K562 (cell line): ENCODE results near the gene MYPN. TPM values are rescaled to one million over a fixed set of nuclear protein-coding genes. Genes with fewer than 3 reads are reported as not detected.

Experiments
- ATAC-seq: fragments of 200-7000 bp; cut with Tn5 transposase; 3 replicates; pipeline ENCODE4 v1.9.1; 2020; ENCODE audit warnings: moderate library complexity
- BruUV-seq: library from RNA; stranded (reverse); fragments of 400-500 nt; replicated peaks from 2 replicates; lab custom pipeline; 2021; lab: Mats Ljungman, UMichigan
- CTCF ChIA-PET: fragments of 300-600 bp; formaldehyde crosslinking; extraction: SDS; loops from one replicate; lab custom pipeline; 2021; ENCODE audit warnings: low intra/inter-chr PET ratio; lab: Yijun Ruan, JAX
- POLR2A ChIA-PET: fragments of 300-600, 350-650 bp; sonication (Branson Sonifier 250); formaldehyde crosslinking; extraction: SDS; loops from one replicate; lab custom pipeline; 2021; ENCODE audit warnings: antibody characterized with exemption, inconsistent platforms; lab: Yijun Ruan, JAX
- DNase-seq, 4 experiments: peaks; one replicate each; pipeline versions ENCODE4 v3.0.0 to v3.0.0-alpha.2; 2011 to 2018; ENCODE audit warnings: low spot score in 3 of 4, mixed read lengths in 3 of 4; ENCODE audit errors: extremely low read depth in 1 of 4
- FAIRE-seq: peaks from 2 replicates; lab custom pipeline; 2011; peaks lifted over from hg19 to GRCh38; lab: Jason Lieb, UNC
- H2AFZ ChIP-seq: 2 replicates; pipeline ENCODE4 v1.6.0; 2011; ENCODE audit warnings: low read depth, low read length, control low read depth, inconsistent platforms
- H3K27ac ChIP-seq: fragments of 200-600 bp; 3 replicates; pipeline ENCODE4 v1.8.0; 2011; ENCODE audit warnings: low read depth, mild to moderate bottlenecking, control low read depth, inconsistent platforms, low read length, moderate library complexity, mixed read lengths; ENCODE audit errors: extremely low read depth
- H3K27me3 ChIP-seq, 2 experiments: fragments of 300-600 bp in 1 of 2; 2 replicates in 1 of 2; 3 replicates in 1 of 2; pipeline versions ENCODE4 v1.6.0 to v1.8.0; 2011; ENCODE audit warnings: inconsistent platforms in 2 of 2, low read length in 2 of 2, mild to moderate bottlenecking in 1 of 2, mixed read lengths in 1 of 2, moderate library complexity in 1 of 2; ENCODE audit not compliant: control insufficient read depth in 2 of 2, insufficient read depth in 2 of 2
- H3K36me3 ChIP-seq: fragments of 300-600 bp; 3 replicates; pipeline ENCODE4 v1.8.0; 2011; ENCODE audit warnings: mild to moderate bottlenecking, low read length, inconsistent platforms; ENCODE audit not compliant: control insufficient read depth, insufficient read depth
- H3K4me1 ChIP-seq, 2 experiments: fragments of 200-600 bp in 1 of 2; replicated peaks in 1 of 2; 2 replicates in 1 of 2; 3 replicates in 1 of 2; pipeline versions ENCODE4 v1.5.1 to v1.8.0; 2011; ENCODE audit warnings: inconsistent platforms in 2 of 2, low read length in 2 of 2, mild to moderate bottlenecking in 1 of 2, mixed read lengths in 1 of 2, moderate library complexity in 1 of 2; ENCODE audit not compliant: control insufficient read depth in 2 of 2, insufficient read depth in 2 of 2
- H3K4me2 ChIP-seq: 2 replicates; pipeline ENCODE4 v1.6.1; 2011; ENCODE audit warnings: low read length, control low read depth, inconsistent platforms, mixed read lengths; ENCODE audit not compliant: insufficient read depth
- H3K4me3 ChIP-seq: fragments of 200-600 bp; sonication (generic), shearing (Covaris generic); 2 replicates; pipeline ENCODE4 v1.5.1; 2016; ENCODE audit warnings: control low read depth, inconsistent platforms
- H3K79me2 ChIP-seq: fragments of 200-600 bp; 3 replicates; pipeline ENCODE4 v1.8.0; 2011; ENCODE audit warnings: low read length, inconsistent platforms; ENCODE audit not compliant: control insufficient read depth, insufficient read depth
- H3K9ac ChIP-seq, 2 experiments: 2 replicates each; pipeline versions ENCODE4 v1.6.0 to v1.6.1; 2011; ENCODE audit warnings: low read depth in 2 of 2, low read length in 2 of 2, control low read depth in 1 of 2, inconsistent platforms in 1 of 2, mild to moderate bottlenecking in 1 of 2, mixed read lengths in 1 of 2; ENCODE audit not compliant: insufficient read depth in 1 of 2
- H3K9me1 ChIP-seq: one replicate; pipeline ENCODE4 v1.6.0; 2011; ENCODE audit warnings: inconsistent platforms, mild to moderate bottlenecking, low read length, moderate library complexity; ENCODE audit not compliant: control insufficient read depth, insufficient read depth
- H3K9me3 ChIP-seq: replicated peaks from 2 replicates; pipeline ENCODE4 v1.5.1; 2011; ENCODE audit warnings: low read depth, low read length, inconsistent platforms; ENCODE audit not compliant: control insufficient read depth, insufficient read depth
- H4K20me1 ChIP-seq: replicated peaks from 2 replicates; pipeline ENCODE4 v1.6.1; 2011; ENCODE audit warnings: low read length, inconsistent platforms, mixed read lengths; ENCODE audit not compliant: control insufficient read depth, insufficient read depth
- ARID1B ChIP-seq: fragments of 450-650 bp; IDR thresholded peaks from 2 replicates; pipeline ENCODE4 v1.6.1; 2016; ENCODE audit warnings: antibody characterized with exemption, mild to moderate bottlenecking, inconsistent platforms
- ARID2 ChIP-seq: fragments of 450-650 bp; IDR thresholded peaks from 2 replicates; pipeline ENCODE4 v1.6.1; 2017; ENCODE audit warnings: antibody characterized with exemption, mild to moderate bottlenecking
- ELF1 ChIP-seq: fragments of 200-800 bp; sonication (Bioruptor generic); IDR thresholded peaks from 2 replicates; pipeline ENCODE4 v1.6.1; 2016; ENCODE audit warnings: missing genetic modification characterization, missing compliant biosample characterization
- ESRRA ChIP-seq: fragments of 450-650 bp; IDR thresholded peaks from 2 replicates; pipeline ENCODE4 v1.6.1; 2014; ENCODE audit warnings: low read depth, mild to moderate bottlenecking, moderate library complexity, borderline replicate concordance
- EZH2 ChIP-seq: IDR thresholded peaks from 2 replicates; pipeline ENCODE4 v1.6.1; 2012; ENCODE audit warnings: low read depth, mild to moderate bottlenecking, inconsistent platforms, low read length, borderline replicate concordance
- LARP7 ChIP-seq: fragments of 450-650 bp; IDR thresholded peaks from 2 replicates; pipeline ENCODE4 v1.6.1; 2016
- SP1 ChIP-seq: sonication (generic); formaldehyde crosslinking; IDR thresholded peaks from 2 replicates; pipeline ENCODE4 v1.8.1; 2022; ENCODE audit warnings: mild to moderate bottlenecking, missing genetic modification reagents
- WGBS: fragments of 100-300 bp; shearing (Covaris generic); methylation state at CpG from one replicate; pipeline ENCODE4 v1.1.6; 2016; ENCODE audit warnings: low coverage, mixed read lengths; ENCODE audit not compliant: insufficient coverage; ENCODE audit errors: missing lambda C conversion rate; 5-methylcytosine and 5-hydroxymethylcytosine counted together
- in situ Hi-C: fragments of 300-500 bp; cut with MboI; formaldehyde crosslinking; loops from 4 replicates; pipeline ENCODE4 v1.15.0; 2018; ENCODE audit warnings: inconsistent platforms, mixed read lengths
- intact Hi-C: fragments of 100-400 bp; cut with micrococcal nuclease; formaldehyde crosslinking; loops from 2 replicates; pipeline ENCODE4 v1.14.2; 2022
- polyA plus RNA-seq, 8 experiments: library from polyadenylated mRNA; depleted of rRNA in 4 of 8; stranded (reverse) in 5 of 8; unstranded in 3 of 8; fragments of >200 nt; fragmentation: Nextera tagmentation in 2 of 8; fragmentation: Illumina TruSeq in 1 of 8; extraction: Ambion mirVana in 2 of 8; extraction: Trizol in 1 of 8; gene quantifications; 2 replicates each; pipeline versions ENCODE4 v1.2.1 to v1.2.3, GENCODE V29; 2011 to 2014; ENCODE audit warnings: inconsistent platforms in 1 of 8, missing spikeins in 1 of 8
- total RNA-seq, 7 experiments: library from RNA; depleted of rRNA in 6 of 7; stranded (reverse); fragments of >200 nt in 6 of 7; fragmentation: Illumina TruSeq in 2 of 7; extraction: Trizol in 2 of 7; gene quantifications; 2 replicates each; pipeline versions ENCODE4 v1.2.1 to v1.2.3, GENCODE V29; 2011 to 2021; ENCODE audit warnings: low replicate concordance in 1 of 7
- TF ChIP-seq, protein P1 (sequence below): fragments of 250-450 bp; sonication (Bioruptor Pico); IDR thresholded peaks from 2 replicates; pipeline ENCODE4 v1.5.0; 2021

Gene MYPN
- total and polyA plus RNA-seq, 9 of the 15 experiments (the other 6 are each of a cell fraction or from before 2014, with no cell fraction given): not detected

DNA sequence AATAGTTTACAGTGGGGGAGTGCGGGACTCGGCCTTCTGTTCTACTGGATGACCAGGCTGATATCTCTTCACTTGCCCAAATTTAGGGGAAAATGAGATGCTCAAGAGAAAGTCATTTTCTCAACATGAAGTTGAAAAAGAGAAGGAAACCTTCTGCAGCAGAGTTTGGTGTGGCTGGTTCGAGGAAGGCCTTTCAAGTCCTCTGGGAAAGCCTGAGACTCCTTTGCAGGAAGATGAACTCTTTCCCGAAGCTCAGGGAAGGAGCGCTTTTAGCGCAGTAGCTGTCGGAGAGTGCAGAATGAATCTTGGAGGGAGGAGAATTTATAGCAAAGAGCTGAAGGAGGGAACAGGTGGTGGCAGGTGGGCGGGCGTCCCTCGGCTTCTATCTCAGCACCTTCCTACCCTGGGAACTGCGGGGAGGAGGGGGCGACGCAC is 122.5 kb downstream of the MYPN start, which contains the start of gene ATOH7:
ATOH7 (minus strand) TSS at position 297 of the 435 bp plus-strand sequence. CDS start 436 bp downstream, outside the sequence.
- H3K27ac ChIP-seq: no peak within 1 kb of the TSS
- no peaks in the 10 kb centered on the region for H3K79me2 ChIP-seq
- no TSS peak for BruUV-seq
- ATAC-seq: no peak
- H3K9me3 ChIP-seq: no peaks in the 10 kb centered on the region
- DNase-seq: no peak
- in situ Hi-C loops (no loop called here), intact Hi-C loops (no loop called here)
- H3K36me3 ChIP-seq: no peaks in the 10 kb centered on the region
- peak within 1 kb of the TSS; percentile 37 for H3K4me3 ChIP-seq
- H4K20me1 ChIP-seq: no peaks in the 10 kb centered on the region
- peak within 1 kb of the TSS; percentile 70 for H3K4me2 ChIP-seq
- H3K9ac ChIP-seq: peak within 1 kb of the TSS; percentile 37 to 88; a peak in 3 of 4 replicates
- ChIA-PET POLR2A (interaction anchor here (0.9 kb wide), 1 partner anchor 443 kb away, joined by 3 read pairs; no protein-coding TSS in a partner anchor), CTCF (no interaction called here)
- H2AFZ ChIP-seq: peak within 1 kb of the TSS; percentile 86
- H3K9me1 ChIP-seq: no peaks in the 10 kb centered on the region
- 33% methylated on average over 13 of the region's 13 CpGs for WGBS
- TF ChIP-seq, protein P1, sequence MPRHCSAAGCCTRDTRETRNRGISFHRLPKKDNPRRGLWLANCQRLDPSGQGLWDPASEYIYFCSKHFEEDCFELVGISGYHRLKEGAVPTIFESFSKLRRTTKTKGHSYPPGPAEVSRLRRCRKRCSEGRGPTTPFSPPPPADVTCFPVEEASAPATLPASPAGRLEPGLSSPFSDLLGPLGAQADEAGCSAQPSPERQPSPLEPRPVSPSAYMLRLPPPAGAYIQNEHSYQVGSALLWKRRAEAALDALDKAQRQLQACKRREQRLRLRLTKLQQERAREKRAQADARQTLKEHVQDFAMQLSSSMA (CRISPR knock-in tag): no peak
- TF ChIP-seq ARID1B: no peak
- TF ChIP-seq EZH2: peak; percentile 84; the same call in 1 of the 2 replicates
- no peak for TF ChIP-seq SP1 (CRISPR knock-in tag)
- no peak for TF ChIP-seq ARID2
- no peak for TF ChIP-seq ELF1 (tag)
- TF ChIP-seq ESRRA: no peak
- TF ChIP-seq LARP7: no peak
- peaks cover 0 to 9% of the 10 kb centered on the region in 2 experiments; a peak in 3 of 5 replicates for H3K4me1 ChIP-seq
- FAIRE-seq: no peak
- peaks cover 22 to 44% of the 10 kb centered on the region in 2 experiments; a peak in 4 of 5 replicates for H3K27me3 ChIP-seq
